ENCODE results near the gene ING3. TPM values are rescaled to one million over a fixed set of nuclear protein-coding genes. Genes with fewer than 3 reads are reported as not detected.

Gene ING3
- polyA plus RNA-seq, 4 donors = 36.6 to 45.7 (median 38.1) TPM

DNA sequence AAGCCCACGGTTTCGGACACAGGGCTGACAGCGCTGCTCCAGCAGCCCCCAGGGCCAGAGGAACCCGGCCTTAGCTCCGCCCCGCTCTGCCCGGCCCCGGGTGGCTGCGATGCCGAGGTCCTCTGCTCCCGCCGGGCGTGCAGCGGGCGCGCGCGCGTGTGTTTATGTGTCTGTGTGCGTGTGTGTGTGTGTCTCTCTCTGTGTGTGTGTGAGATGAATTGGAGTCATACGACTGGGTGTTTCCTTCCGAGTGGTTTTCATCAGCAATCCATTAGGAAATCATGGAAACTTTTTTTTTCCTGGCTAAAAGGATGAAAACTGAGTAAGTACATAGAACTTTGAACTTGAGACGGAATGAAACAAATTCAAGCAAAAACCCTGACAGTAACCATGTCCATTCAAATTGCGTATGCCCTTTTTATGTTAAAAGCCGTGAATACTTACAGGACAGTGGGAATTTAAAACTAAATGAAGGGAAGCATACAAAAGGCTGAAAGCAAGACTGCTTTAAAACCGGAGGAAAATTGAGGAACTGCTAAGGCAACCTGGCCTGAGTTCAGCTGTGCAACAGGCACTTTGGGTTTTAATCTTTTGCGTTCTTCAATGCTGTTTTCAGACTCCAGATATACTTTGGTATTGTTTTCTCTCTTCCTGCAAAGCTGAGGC, 38.1 kb downstream of the ING3 start, which contains the start of gene CPED1:
Gene CPED1, plus strand, starts transcription at position 121 of the 666 bp plus-strand sequence. CDS start 911 bp downstream, outside the sequence.
- DNase-seq (ENCODE audit: low read depth in 4 of 4, low spot score in 2 of 4) = no peak

DNA sequence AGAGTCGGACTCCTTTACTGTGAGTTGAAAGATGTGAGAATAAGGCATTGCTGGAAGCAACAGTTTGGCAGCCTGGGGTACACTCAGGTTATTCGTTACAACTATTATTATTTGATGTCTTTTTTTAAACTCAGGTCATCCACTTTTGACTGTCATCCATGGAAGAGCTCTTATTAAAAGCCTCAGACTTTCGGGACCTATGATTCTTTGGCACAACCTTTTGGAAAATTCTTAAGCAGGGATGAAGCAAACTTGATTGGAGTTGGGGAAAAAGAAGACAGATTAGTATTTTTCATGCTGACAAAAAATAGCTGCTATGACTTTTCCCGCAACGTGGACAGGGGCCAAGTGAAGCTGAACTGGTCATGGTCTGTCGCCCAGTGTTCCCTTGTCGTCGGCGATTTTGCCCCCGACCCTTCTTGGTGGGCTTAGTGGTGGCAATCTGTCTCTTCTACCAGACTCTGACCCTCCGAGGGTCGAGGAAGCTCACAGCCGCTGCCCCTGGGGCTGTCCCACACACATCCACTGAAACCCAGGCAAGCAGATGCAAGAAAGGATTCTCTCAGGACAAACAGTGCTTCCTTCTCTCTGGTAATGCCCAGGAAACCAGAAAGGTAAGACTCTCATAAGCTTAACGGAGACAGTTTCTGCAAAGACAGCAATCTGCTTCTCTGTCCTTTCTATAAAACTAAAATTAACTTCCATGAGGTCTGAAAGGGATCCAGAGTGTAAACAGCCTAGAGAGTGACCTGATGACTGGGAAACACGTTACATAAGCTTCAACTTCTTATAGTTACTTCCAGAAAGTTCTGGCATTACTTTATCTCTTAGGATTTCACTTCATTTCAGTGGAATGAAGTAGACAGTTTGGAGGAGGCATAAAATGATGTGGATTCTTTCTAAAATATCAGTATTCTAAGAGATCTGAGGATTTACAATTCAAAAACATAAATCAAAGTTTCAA, 39.0 kb downstream of the ING3 start:
- no peak for DNase-seq (ENCODE audit: low read depth in 4 of 4, low spot score in 2 of 4)

DNA sequence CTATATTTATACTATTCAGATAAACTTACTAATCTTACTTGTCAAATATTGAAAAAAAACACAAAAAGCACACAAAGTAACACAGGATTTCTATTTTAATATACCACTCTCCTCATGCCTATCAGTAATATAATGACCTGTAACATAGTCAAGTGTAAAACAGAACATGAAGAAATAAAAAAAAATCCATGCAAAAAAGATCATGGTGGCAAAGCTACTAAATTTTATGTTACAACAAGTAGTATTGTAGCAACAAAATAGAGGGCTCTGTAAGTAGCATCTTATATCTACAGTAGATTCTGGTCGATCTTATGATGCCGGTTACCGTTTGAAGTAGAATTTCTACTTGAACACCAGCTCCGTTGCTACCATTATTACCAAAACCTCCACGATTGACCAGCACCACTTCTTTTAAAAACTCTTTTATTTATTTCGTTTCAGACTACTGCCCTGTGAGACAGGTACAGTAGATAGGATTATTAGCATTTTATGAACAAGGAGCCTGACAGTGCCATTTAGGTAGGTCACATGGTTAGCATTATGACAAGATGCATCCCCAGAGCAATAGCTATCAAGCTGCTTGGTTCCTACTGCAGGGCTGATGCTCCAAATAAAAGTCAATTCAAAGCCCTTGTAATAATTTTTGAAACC, 40.0 kb downstream of the ING3 start:
- no peak for DNase-seq (ENCODE audit: low read depth in 4 of 4, low spot score in 2 of 4)

DNA sequence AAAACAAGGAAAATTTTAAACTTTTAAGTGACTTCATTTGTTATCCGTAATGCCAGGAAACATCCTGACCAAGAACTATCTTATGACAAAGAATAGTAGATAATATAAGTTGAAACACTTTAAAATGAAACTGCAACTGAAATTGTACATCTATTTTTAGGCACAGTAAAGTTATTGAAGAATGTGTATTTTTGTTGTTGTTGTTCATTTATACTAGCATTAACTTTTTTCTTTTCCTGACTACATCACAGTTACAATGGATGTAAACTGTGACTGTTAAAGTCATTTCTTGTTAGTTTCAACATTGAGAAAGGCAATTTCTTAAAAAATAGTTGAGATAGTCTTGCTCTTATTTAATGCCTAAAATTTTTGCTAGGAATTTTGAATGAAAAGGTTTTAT, 40.6 kb downstream of the ING3 start:
- no peak for DNase-seq (ENCODE audit: low read depth in 4 of 4, low spot score in 2 of 4)

DNA sequence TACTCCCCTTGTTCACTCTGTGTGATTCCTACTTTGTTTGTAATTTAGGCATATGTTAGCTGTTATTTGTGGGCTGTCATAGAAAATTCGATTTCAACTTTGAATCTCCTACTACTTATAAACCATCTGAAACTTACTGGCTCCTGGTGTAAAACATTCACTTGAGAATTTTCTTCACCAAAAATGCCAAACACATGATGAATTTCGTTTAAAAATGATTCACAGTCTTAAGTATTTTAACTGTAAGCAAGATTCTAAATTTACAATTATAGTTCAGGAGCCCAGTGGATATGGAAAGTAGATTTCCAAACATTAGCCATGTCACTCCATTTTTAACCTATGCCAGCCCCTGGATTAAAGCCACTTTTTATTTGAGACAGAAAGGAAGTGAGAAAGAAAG, 41.0 kb downstream of the ING3 start:
- no peak for DNase-seq (ENCODE audit: low read depth in 4 of 4, low spot score in 2 of 4)

DNA sequence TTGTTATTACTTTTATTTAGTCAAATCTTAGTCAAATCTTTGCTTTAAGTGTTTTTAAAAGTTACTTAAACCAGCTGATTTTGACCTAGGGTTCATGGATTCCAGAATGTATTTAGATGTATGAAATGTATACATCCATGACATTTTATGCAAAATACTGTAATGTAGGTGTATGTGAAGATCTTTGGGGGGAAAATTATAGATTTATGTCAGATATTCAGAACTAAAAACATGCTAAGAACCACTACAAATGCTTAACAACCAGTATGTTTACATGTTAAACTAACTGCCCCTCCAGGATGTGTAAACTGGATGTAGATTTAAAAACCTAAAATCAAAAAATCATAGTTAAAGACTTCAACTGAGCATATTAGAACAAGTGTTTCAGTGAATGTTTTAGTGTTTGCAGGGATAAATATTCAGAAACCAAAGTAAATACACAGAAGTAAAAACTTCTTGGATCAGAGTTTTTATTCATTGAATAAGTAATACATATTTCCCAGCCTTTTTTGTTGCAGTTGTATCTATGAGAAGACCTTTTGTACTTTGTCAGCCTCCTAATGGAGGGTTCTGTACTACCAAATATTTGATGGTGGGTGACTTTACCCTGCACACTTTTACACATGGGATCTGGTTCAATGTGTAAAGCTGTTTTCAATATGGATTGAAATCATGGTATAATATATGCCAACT, 41.8 kb downstream of the ING3 start:
- no peak for DNase-seq (ENCODE audit: low read depth in 4 of 4, low spot score in 2 of 4)

DNA sequence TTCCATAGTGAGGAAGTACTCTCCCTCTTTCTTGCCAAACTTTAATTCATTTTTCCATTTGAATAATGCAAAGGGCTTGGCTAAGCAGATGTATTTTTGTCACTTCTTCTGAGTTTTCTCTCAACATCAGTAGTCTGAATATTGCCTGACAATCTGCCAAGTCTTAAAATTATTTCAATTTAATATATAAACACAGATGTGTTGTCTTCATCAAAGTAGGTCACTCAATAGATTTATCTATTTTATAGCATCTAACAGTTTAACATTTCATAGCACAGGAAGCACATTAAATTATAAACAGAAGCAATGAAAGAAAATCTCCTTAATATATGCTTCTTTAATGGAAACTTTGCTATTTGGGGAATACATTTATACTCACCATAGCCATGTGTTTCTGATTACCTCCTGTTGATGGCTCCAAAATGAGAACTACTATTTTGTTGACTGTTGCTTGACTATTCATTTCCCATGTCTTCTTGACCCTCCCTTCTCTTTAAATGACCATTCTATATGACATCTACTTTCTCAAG, 42.5 kb downstream of the ING3 start:
- no peak for DNase-seq (ENCODE audit: low read depth in 4 of 4, low spot score in 2 of 4)

DNA sequence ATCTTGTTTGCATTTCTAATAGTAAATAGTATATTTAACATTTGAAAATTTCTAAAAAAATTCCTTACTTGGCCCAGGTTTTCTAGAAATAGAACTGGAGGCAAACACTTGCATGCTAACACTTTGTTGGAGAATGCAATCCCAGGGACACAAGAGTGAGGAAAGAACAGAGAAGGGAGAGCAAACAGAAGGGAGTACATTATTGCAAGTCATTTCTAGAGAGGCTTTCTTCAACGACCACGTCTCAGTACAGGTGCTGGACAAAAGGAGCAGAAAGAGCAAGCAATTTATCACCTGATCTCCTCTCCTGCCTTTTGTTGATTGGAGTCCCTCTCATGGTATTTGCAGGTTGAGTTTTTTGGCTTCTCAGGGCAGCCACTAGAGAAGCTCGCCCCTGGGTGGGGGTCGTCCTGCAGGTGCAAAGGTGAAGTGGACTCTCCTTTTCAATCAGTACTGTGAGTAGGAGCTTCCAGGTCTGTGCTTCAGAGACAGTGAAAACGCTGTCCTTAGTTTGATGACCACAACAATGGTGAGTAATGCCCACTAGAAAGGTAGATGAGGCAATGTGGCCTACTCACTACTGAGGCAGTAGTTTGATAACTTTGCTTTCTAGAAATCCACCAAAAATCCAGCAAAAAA, 43.1 kb downstream of the ING3 start:
- no peak for DNase-seq (ENCODE audit: low read depth in 4 of 4, low spot score in 2 of 4)

DNA sequence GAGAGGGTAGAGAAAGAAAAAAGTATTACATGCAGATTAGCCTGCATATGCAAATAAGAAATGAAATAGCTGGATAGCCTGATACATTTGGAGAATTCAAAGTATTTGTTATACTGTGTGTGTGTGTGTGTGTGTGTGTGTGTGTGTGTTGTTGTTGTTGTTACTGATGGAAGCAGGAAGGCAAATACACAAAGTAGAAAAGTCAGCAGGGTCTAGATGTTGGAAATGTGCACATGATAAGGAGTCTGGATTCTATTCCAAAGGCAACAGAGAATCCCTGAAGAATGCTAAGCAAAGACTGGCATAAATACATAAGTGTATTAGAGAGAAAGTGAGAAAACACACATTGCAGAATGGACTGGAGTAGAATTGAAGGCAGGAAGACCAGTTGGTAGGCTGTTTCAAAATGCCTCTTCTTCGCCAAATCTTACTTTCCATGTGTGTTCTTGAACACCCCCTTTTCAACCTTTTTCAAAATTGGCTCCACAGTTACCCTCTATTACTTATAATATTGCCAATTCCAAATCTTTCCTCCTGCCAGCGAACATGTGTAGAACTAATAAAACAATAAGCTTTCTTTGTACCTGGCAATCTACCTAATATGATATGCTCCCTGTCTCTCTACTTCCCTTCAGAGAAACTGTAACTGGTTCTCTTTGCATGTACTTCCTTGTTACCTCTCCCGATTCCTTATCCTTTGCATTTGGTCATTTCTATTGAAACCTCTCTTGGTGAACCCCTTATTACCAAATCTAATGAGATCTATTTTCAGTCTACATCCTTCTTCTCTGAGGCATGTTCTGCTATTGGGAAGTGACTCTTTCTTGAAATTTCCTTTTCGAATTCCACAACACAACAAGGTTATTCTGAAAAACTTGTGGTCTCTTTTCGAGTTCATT, 44.2 kb downstream of the ING3 start:
- DNase-seq (ENCODE audit: low read depth in 4 of 4, low spot score in 2 of 4) = no peak

DNA sequence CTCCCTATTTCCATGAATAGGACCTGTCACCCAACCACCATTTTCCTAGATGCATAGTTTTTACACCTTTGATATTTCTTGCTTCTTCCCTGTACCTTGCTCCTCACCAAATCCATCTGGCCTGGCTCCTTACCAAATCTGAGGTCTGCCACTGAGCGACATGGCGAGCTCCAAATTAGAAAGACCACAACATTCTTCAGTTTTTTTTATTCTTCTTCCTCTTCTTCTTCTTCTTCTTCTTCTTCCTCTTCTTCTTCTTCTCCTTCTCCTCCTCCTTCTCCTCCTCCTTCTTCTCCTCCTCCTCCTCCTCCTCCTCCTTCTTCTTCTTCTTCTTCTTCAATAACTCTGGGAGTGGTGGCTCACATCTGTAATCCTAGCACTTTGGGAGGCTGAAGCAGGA, 45.1 kb downstream of the ING3 start:
- no peak for DNase-seq (ENCODE audit: low read depth in 4 of 4, low spot score in 2 of 4)

DNA sequence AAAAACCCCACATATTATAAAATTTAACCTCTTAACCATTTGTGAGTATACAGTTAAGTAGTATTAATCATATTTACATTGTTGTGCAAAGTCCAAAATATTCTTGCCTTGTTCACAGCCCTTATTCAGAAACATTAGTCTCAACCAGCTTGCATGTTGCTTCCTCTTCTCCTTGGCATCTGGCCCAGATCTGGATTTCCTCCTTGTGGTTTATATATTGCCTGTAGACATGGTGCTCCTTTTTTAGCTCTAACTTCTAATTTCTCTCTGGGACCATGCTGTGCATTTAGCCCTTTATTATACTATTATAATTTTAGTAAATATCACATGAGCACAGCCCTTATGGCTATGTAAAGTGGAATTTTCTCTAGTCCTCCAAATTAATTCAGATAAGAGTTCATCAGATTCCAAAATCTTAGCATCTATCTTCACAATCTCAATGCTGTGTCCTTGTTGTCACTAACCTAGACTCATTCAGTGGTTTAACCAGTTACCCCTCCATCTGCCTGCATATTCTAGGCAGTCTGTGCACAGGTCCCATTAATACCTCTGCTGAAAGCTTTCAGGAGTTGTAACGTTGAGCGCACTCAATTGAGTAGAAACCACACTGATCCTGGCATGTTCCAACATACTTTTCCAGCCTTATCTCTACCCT, 45.9 kb downstream of the ING3 start:
- peak in 2 of 4 donors; percentile 61 to 76 for DNase-seq (ENCODE audit: low read depth in 4 of 4, low spot score in 2 of 4)

DNA sequence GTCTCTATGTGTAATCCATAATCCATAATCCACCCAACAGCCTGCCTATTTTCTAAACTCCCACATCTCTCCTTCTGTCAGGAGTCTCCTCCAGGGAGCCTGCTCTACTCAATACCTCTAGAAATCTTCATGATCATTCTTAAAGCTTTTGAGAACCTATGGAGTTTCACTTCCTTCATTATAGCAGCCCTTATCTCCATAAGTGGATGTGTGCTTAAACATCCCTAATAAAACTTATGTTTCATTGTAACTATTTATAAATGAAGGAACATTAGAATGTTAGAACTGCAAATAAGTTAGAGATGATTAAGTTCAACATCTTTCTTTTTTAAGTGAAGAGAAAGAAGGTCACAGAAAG, 46.4 kb downstream of the ING3 start:
- DNase-seq (ENCODE audit: low read depth in 4 of 4, low spot score in 2 of 4) = no peak

DNA sequence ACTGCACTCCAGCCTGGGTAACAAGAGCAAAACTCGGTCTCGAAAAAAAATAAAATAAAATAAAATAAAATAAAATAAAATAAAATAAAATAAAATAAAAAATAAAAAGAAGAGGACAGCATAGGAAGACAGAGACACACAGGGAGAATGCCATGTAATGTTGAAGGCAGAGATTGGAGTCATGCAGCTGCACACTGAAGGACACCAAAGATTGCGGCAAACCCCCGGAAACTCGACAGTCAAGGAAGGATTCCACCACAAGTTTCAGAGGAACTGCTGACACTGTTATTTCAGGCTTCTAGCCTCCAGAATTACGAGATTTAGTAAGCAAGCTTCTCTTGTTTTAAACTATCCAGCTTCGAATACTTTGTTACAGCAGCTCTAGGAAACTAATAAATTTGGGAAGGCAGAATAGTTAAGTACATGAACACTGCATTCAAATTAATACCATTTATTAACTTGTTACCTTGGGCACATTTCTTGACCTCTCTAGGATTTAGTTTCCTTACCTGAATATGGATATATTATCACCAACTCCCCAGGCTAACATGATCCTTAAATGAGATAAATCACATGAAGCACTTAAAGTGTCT, 47.4 kb downstream of the ING3 start:
- DNase-seq (ENCODE audit: low read depth in 4 of 4, low spot score in 2 of 4) = no peak

DNA sequence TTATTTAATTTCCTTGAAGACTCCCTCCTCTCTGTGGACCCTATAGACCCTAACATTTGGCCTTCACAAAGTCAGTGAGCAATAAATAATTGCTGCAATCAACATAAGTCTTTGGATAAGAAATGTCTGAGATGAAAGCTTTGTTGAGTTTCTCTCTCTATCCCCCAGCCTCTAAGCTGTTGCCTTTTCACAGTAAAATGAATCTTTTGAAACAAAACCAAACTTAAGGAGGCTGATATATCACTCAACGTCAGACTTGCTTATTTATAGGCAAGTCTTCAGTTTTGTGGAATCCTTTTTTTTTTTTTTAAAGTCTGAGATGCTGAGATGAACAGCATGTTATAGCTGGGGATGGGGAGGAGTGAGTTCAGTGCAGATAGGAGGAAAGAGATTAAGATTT, 47.9 kb downstream of the ING3 start:
- DNase-seq (ENCODE audit: low read depth in 4 of 4, low spot score in 2 of 4) = no peak

DNA sequence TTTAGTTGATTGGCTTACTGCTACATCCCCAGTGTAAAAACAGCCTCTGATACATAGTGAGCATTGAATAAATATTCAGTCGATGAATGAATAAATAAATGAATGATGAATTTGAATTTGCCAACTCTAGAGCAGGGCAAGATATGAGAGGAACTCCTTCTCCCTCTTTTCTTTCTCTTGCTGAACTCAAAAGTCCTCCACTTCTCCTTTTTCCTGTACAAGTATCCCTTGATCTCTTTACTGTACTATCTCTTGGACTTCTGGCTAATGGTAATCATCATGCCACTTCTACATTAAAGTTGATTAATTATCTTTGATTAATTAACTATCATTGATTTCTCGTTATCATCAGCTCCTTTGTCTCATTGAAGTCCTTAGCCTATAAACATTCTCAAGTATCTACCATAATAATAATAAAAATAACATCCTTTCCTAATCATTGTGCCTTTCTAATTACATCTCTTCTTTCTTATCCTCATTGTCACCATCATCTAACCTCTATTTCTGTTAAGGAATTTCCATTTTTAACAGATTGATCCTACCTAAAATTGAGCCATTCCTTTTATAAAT, 48.5 kb downstream of the ING3 start:
- DNase-seq (ENCODE audit: low read depth in 4 of 4, low spot score in 2 of 4) = no peak

DNA sequence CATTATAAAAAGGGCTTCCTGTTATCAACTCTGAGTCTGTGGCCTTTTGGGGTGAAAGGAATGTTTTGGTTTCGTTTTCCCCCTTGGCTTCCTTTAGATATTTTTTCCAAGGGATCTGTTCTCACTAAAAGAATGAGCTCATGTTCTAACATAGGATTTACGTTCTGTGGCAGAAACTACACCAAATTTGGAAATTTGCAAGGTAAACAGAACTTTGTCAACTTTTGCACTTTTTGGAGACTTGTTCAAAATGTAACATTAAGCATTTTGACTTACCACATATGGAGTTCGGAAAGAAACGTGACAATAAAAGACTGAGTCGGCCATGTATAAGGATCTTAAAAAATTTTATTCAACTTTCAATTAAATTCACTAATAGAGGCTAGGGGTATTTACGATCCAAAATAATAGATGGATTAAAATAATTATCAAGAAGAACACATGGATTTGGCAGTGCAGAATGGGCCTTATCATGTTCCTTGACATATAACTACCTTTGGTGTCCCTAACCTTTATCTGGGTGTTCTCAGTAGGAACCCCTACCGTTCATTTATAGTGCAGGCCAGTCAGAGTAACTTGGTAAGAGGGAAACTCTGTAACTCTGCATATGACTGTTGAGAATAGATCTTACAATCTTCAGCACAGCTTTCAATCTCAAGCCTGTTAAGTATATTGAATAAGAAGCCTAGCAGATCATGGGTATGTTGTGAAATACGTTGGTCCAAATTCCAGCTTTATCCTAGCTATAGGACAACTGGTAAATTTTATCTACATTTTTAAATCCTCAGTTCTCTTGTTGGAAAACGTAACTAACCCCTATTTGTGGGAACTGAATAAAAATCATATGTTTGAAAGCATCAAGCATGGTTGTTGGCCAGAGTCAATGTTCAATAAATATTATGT, 49.8 kb downstream of the ING3 start:
- no peak for DNase-seq (ENCODE audit: low read depth in 4 of 4, low spot score in 2 of 4)

All from left renal cortex interstitium (tissue), 4 donors.